Activated T-cell treated with anti-CD3 and anti-CD28 coated beads, Interleukin-2, amount 50 U/mL, for 24 hours (primary cell): ENCODE results near the gene STX12.
A peak's percentile ranks its signal among the peaks of the same experiment; 100 is the strongest.
"Not testable (repeated sequence)": the region's sequence is repeated elsewhere in the genome, so short reads cannot be mapped to it uniquely, and the experiment has no call there.

Source experiments
- DNase-seq: peaks from one replicate; pipeline ENCODE4 v3.0.0-alpha.2; 2020
- H3K27ac Mint-ChIP-seq: 2 replicates; pipeline ENCODE4 v1.8.0; 2020; ENCODE audit warnings: mild to moderate bottlenecking, mixed read lengths
- H3K27me3 Mint-ChIP-seq: 2 replicates; pipeline ENCODE4 v1.8.0; 2020; ENCODE audit warnings: mixed read lengths
- H3K36me3 Mint-ChIP-seq: 2 replicates; pipeline ENCODE4 v1.8.0; 2020; ENCODE audit warnings: low read depth, mixed read lengths
- H3K4me1 Mint-ChIP-seq: 2 replicates; pipeline ENCODE4 v1.8.0; 2020; ENCODE audit warnings: low read depth, mixed read lengths
- H3K4me3 Mint-ChIP-seq: 2 replicates; pipeline ENCODE4 v1.8.0; 2020; ENCODE audit warnings: mild to moderate bottlenecking, moderate library complexity, mixed read lengths
- H3K9me3 Mint-ChIP-seq: 2 replicates; pipeline ENCODE4 v1.8.0; 2020; ENCODE audit warnings: mixed read lengths

Gene STX12

GRCh38 chr1:27862004-27862403, 89.0 kb downstream of the STX12 start:
- no peaks in the 10 kb centered on the region for H3K36me3 Mint-ChIP-seq
- H3K27ac Mint-ChIP-seq = no peak overlapping the region
- no peaks in the 10 kb centered on the region for H3K27me3 Mint-ChIP-seq
- H3K9me3 Mint-ChIP-seq = no peaks in the 10 kb centered on the region
- DNase-seq = no peak
- H3K4me1 Mint-ChIP-seq = peaks cover 21% of the 10 kb centered on the region
- H3K4me3 Mint-ChIP-seq = no peak overlapping the region

DNA sequence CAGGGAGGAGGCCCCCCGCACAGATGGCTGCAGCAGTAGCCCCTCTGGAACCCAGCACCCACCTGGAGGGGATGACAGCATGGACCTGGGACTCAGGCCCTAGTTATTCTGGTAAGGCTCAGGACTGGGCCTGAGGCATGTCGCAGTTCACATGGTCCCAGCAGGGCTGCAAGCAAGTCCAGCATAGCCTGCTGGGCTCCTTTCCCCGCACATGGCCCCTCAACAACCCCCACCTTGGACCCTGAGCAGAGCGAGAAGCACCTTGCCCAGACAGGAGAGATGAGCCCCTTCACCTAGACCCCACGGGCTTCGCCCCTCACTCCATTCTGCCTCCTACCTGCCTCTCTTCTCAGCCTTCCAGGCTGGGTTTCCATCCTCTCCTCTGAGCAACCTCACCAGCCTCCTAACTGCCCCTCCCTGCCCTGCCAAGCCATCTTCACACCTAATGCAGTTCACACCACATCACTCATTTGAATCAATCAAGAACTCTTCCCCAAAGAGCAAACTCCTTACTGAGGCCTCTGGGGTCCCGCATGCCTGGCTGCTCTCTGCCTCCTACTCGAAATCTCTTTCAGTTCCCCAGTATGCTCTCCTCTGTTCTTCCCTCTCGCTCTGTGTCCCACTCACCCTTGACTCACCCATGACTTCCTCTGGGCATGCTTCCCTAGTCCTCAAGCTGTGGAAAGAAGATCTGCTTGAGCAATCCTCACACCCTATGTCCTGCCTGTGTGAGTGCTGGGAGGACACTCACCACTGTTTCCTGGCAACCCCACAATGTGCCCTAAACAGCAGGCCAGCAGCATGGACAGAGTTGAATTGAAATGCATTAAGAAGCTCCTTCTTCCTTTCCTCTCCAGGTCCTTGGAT, 89.9 kb downstream of the STX12 start:
- no peak for DNase-seq
- H3K27ac Mint-ChIP-seq = peak overlapping the region; percentile 12
- H3K9me3 Mint-ChIP-seq = no peaks in the 10 kb centered on the region
- H3K27me3 Mint-ChIP-seq = no peaks in the 10 kb centered on the region
- no peak overlapping the region for H3K4me3 Mint-ChIP-seq
- peaks cover 21% of the 10 kb centered on the region for H3K4me1 Mint-ChIP-seq
- no peaks in the 10 kb centered on the region for H3K36me3 Mint-ChIP-seq

DNA sequence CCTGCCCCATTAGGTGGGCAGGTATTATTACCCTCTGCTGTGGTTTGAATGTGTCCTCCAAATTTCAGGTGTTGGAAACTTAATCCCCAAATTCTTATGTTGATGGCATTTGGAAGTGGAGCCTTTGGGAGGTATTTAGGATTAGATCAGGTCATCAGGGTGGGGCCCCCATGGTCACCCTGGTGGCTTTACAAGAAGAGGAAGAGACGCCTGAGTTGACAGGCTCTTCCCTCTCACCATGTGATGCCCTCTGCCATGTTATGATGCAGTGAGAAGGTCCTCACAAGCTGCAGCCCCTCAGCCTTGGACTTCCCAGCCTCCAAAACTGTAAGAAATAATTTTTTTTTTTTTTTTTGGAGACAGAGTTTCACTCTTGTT, 90.5 kb downstream of the STX12 start:
- Mint-ChIP-seq H3K27ac (no peak overlapping the region), H3K4me3 (no peak overlapping the region), H3K27me3 (no peaks in the 10 kb centered on the region), H3K9me3 (no peaks in the 10 kb centered on the region), H3K36me3 (no peaks in the 10 kb centered on the region), H3K4me1 (peaks cover 21% of the 10 kb centered on the region)
- DNase-seq = no peak

- H3K27me3 Mint-ChIP-seq = no peaks in the 10 kb centered on the region
- peaks cover 30% of the 10 kb centered on the region for H3K4me1 Mint-ChIP-seq
- H3K4me3 Mint-ChIP-seq = no peak overlapping the region
- DNase-seq = peak; percentile 53
- no peaks in the 10 kb centered on the region for H3K9me3 Mint-ChIP-seq
- peak overlapping the region; percentile 89 for H3K27ac Mint-ChIP-seq
- H3K36me3 Mint-ChIP-seq = no peaks in the 10 kb centered on the region
Observed at GRCh38 chr1:27864264-27864895, 91.4 kb downstream of the STX12 start.

GRCh38 chr1:27865821-27866220, 92.8 kb downstream of the STX12 start:
- peaks cover 36% of the 10 kb centered on the region for H3K4me1 Mint-ChIP-seq
- no peaks in the 10 kb centered on the region for H3K27me3 Mint-ChIP-seq

GRCh38 chr1:27868556-27868931, 95.5 kb downstream of the STX12 start:
- Mint-ChIP-seq H3K4me3 (peak overlapping the region; percentile 64), H3K27ac (peak overlapping the region; percentile 95), H3K27me3 (no peaks in the 10 kb centered on the region), H3K9me3 (no peaks in the 10 kb centered on the region), H3K4me1 (peaks cover 40% of the 10 kb centered on the region), H3K36me3 (peaks cover 7% of the 10 kb centered on the region)
- DNase-seq = no peak

More at GRCh38 chr1:27865821-27866220, 92.8 kb downstream of the STX12 start:
- Mint-ChIP-seq H3K27ac (no peak overlapping the region), H3K36me3 (no peaks in the 10 kb centered on the region), H3K9me3 (no peaks in the 10 kb centered on the region), H3K4me3 (no peak overlapping the region)
- DNase-seq = no peak

- Mint-ChIP-seq H3K27ac (peak overlapping the region; percentile 95), H3K27me3 (no peaks in the 10 kb centered on the region), H3K4me3 (peak overlapping the region; percentile 64), H3K9me3 (no peaks in the 10 kb centered on the region), H3K36me3 (peaks cover 7% of the 10 kb centered on the region), H3K4me1 (peaks cover 39% of the 10 kb centered on the region)
- peak; percentile 78 for DNase-seq
Observed at GRCh38 chr1:27868932-27869718, 96.1 kb downstream of the STX12 start.

- Mint-ChIP-seq H3K9me3 (no peaks in the 10 kb centered on the region), H3K27ac (peak overlapping the region; percentile 95), H3K36me3 (peaks cover 7% of the 10 kb centered on the region), H3K27me3 (no peaks in the 10 kb centered on the region), H3K4me3 (peak overlapping the region; percentile 64), H3K4me1 (peaks cover 34% of the 10 kb centered on the region)
- no peak for DNase-seq
Observed at GRCh38 chr1:27869719-27870085, 96.7 kb downstream of the STX12 start.

- H3K4me3 Mint-ChIP-seq, H3K36me3 Mint-ChIP-seq, DNase-seq, H3K27me3 Mint-ChIP-seq, H3K9me3 Mint-ChIP-seq, H3K27ac Mint-ChIP-seq: not testable (repeated sequence)
- H3K4me1 Mint-ChIP-seq = peaks cover 37% of the 10 kb centered on the region
Observed at GRCh38 chr1:27871076-27871475, 98.1 kb downstream of the STX12 start.

GRCh38 chr1:27872059-27872801, 99.2 kb downstream of the STX12 start, which contains the start of gene THEMIS2:
THEMIS2 (plus strand) TSS chr1:27872544; CDS start chr1:27872572, 28 bp downstream.
- Mint-ChIP-seq H3K27me3 (no peaks in the 10 kb centered on the region), H3K4me1 (peaks cover 41% of the 10 kb centered on the region), H3K36me3 (peaks cover 14% of the 10 kb centered on the region), H3K9me3 (no peaks in the 10 kb centered on the region), H3K4me3 (peak within 1 kb of the TSS; percentile 87), H3K27ac (peak within 1 kb of the TSS; percentile 81)
- peak; percentile 87 for DNase-seq

GRCh38 chr1:27872802-27873551, 100.0 kb downstream of the STX12 start:
- Mint-ChIP-seq H3K9me3 (no peaks in the 10 kb centered on the region), H3K27ac (peak overlapping the region; percentile 81), H3K4me3 (peak overlapping the region; percentile 87), H3K4me1 (peaks cover 41% of the 10 kb centered on the region), H3K27me3 (no peaks in the 10 kb centered on the region), H3K36me3 (peaks cover 14% of the 10 kb centered on the region)
- peak; percentile 62 for DNase-seq

- Mint-ChIP-seq H3K4me3 (peak overlapping the region; percentile 87), H3K9me3 (no peaks in the 10 kb centered on the region), H3K27ac (peak overlapping the region; percentile 56), H3K36me3 (peaks cover 20% of the 10 kb centered on the region), H3K4me1 (peaks cover 33% of the 10 kb centered on the region), H3K27me3 (no peaks in the 10 kb centered on the region)
- DNase-seq = peak; percentile 41
Observed at GRCh38 chr1:27873671-27874384, 100.8 kb downstream of the STX12 start.
